MM.1S (cell line): ENCODE measurements around the gene NTSR1.

Experiments used
- DNase-seq: peaks from one replicate; pipeline ENCODE4 v3.0.0-alpha.2; 2015
- H2AFZ ChIP-seq: fragments of 300-600 bp; sonication (generic); 2 replicates; pipeline ENCODE4 v1.6.0; 2016; ENCODE audit warnings: antibody characterized with exemption, low read length
- H3F3A ChIP-seq: fragments of 300-600 bp; sonication (generic); 2 replicates; pipeline ENCODE4 v1.6.1; 2016; ENCODE audit warnings: mild to moderate bottlenecking, antibody characterized with exemption, low read length, moderate library complexity, mixed read lengths; ENCODE audit not compliant: insufficient read depth
- H3K27ac ChIP-seq: fragments of 300-600 bp; sonication (generic); 2 replicates; pipeline ENCODE4 v1.5.1; 2016; ENCODE audit warnings: mild to moderate bottlenecking, low read length
- H3K27me3 ChIP-seq: fragments of 300-600 bp; sonication (generic); replicated peaks from 2 replicates; pipeline ENCODE4 v1.6.0; 2016; ENCODE audit warnings: low read length; ENCODE audit not compliant: insufficient read depth
- H3K36me3 ChIP-seq: fragments of 300-600 bp; sonication (generic); replicated peaks from 2 replicates; pipeline ENCODE4 v1.6.1; 2016; ENCODE audit warnings: mild to moderate bottlenecking, low read length, mixed read lengths; ENCODE audit not compliant: insufficient read depth
- H3K4me1 ChIP-seq: fragments of 300-600 bp; sonication (generic); 2 replicates; pipeline ENCODE4 v1.6.1; 2016; ENCODE audit warnings: low read length, mixed read lengths
- H3K4me2 ChIP-seq: fragments of 300-600 bp; sonication (generic); 2 replicates; pipeline ENCODE4 v1.6.0; 2016; ENCODE audit warnings: low read depth, low read length
- H3K4me3 ChIP-seq: fragments of 300-600 bp; sonication (generic); 2 replicates; pipeline ENCODE4 v1.5.1; 2016; ENCODE audit warnings: low read length, mixed read lengths
- H3K79me2 ChIP-seq: fragments of 300-600 bp; sonication (generic); 2 replicates; pipeline ENCODE4 v1.6.1; 2016; ENCODE audit warnings: mixed run types, low read length, mixed read lengths
- H3K9ac ChIP-seq: fragments of 300-600 bp; sonication (generic); 2 replicates; pipeline ENCODE4 v1.6.1; 2016; ENCODE audit warnings: low read length, mixed read lengths
- H3K9me2 ChIP-seq: fragments of 300-600 bp; sonication (generic); replicated peaks from 2 replicates; pipeline ENCODE4 v1.6.1; 2016; ENCODE audit warnings: mild to moderate bottlenecking, low read length, mixed read lengths; ENCODE audit not compliant: insufficient read depth
- H3K9me3 ChIP-seq: fragments of 300-600 bp; sonication (generic); replicated peaks from 2 replicates; pipeline ENCODE4 v1.6.1; 2016; ENCODE audit warnings: mild to moderate bottlenecking, low read length, mixed read lengths; ENCODE audit not compliant: insufficient read depth
- H4K20me1 ChIP-seq: fragments of 300-600 bp; sonication (generic); 2 replicates; pipeline ENCODE4 v1.6.1; 2016; ENCODE audit warnings: mild to moderate bottlenecking, low read length, moderate library complexity, mixed read lengths; ENCODE audit not compliant: insufficient read depth
- CTCF ChIP-seq: fragments of 300-600 bp; sonication (generic); IDR thresholded peaks from 2 replicates; pipeline ENCODE4 v1.5.1; 2016; ENCODE audit warnings: antibody characterized with exemption, low read length, mixed read lengths
- EZH2 ChIP-seq: fragments of 300-600 bp; sonication (generic); optimal IDR thresholded peaks from 2 replicates; pipeline ENCODE3; 2017; ENCODE audit warnings: low read depth, mild to moderate bottlenecking, antibody characterized with exemption, low read length, mixed read lengths
- EZH2phosphoT487 ChIP-seq: fragments of 300-600 bp; sonication (generic); IDR thresholded peaks from 2 replicates; pipeline ENCODE4 v1.6.1; 2018; ENCODE audit warnings: antibody characterized with exemption, low read length

Gene NTSR1

GRCh38 chr20:62728781-62729300 lies 20.2 kb downstream of the NTSR1 start:
- Histone ChIP-seq H3K9me2 (no peaks in the 10 kb centered on the region), H3K27ac (no peak overlapping the region), H3K4me1 (0 out of 2 replicates have a peak, but pooled peaks cover 7% of the 10 kb centered on the region), H3K9me3 (no peaks in the 10 kb centered on the region), H4K20me1 (no peaks in the 10 kb centered on the region), H3K36me3 (no peaks in the 10 kb centered on the region), H3K27me3 (peaks cover 100% of the 10 kb centered on the region), H3K79me2 (no peaks in the 10 kb centered on the region), H3K9ac (no peak overlapping the region), H3K4me2 (peak overlapping the region; percentile 49; the same call in 1 of the 2 replicates), H3K4me3 (no peak overlapping the region), H2AFZ (no peak overlapping the region), H3F3A (no peaks in the 10 kb centered on the region)
- no peak for DNase-seq
- TF ChIP-seq EZH2phosphoT487: no peak
- no peak for TF ChIP-seq EZH2
- no peak for TF ChIP-seq CTCF

- Histone ChIP-seq H3K9ac (no peak overlapping the region), H3K27me3 (peaks cover 100% of the 10 kb centered on the region), H2AFZ (no peak overlapping the region), H3F3A (no peaks in the 10 kb centered on the region), H3K36me3 (no peaks in the 10 kb centered on the region), H3K4me1 (0 out of 2 replicates have a peak, but pooled peaks cover 7% of the 10 kb centered on the region), H3K79me2 (no peaks in the 10 kb centered on the region), H3K9me3 (no peaks in the 10 kb centered on the region), H3K27ac (no peak overlapping the region), H4K20me1 (no peaks in the 10 kb centered on the region), H3K4me3 (no peak overlapping the region), H3K4me2 (no peak overlapping the region), H3K9me2 (no peaks in the 10 kb centered on the region)
- no peak for TF ChIP-seq EZH2
- no peak for TF ChIP-seq CTCF
- 0 out of 2 replicates have a peak, but pooled peaks have one; percentile 38 for TF ChIP-seq EZH2phosphoT487
- DNase-seq: no peak
These were observed 21.8 kb downstream of the NTSR1 start for GRCh38 chr20:62730481-62730880.

GRCh38 chr20:62732031-62732760 lies 23.6 kb downstream of the NTSR1 start:
- TF ChIP-seq CTCF (no peak), EZH2 (no peak), EZH2phosphoT487 (no peak; the same call in 1 of the 2 replicates)
- no peaks in the 10 kb centered on the region for H3F3A ChIP-seq
- H3K4me1 ChIP-seq: 0 out of 2 replicates have a peak, but pooled peaks cover 7% of the 10 kb centered on the region
- no peak overlapping the region for H3K4me3 ChIP-seq
- peaks cover 100% of the 10 kb centered on the region for H3K27me3 ChIP-seq
- H3K36me3 ChIP-seq: no peaks in the 10 kb centered on the region
- DNase-seq: no peak
- H3K4me2 ChIP-seq: no peak overlapping the region
- H3K79me2 ChIP-seq: no peaks in the 10 kb centered on the region
- no peaks in the 10 kb centered on the region for H4K20me1 ChIP-seq
- H3K9ac ChIP-seq: no peak overlapping the region
- H3K9me2 ChIP-seq: no peaks in the 10 kb centered on the region
- H3K27ac ChIP-seq: no peak overlapping the region
- no peak overlapping the region for H2AFZ ChIP-seq
- no peaks in the 10 kb centered on the region for H3K9me3 ChIP-seq
